NCI-H1048 (cell line): ENCODE measurements around the gene MYL12A.
"Not testable (repeated sequence)": the region's sequence is repeated elsewhere in the genome, so short reads cannot be mapped to it uniquely, and the experiment has no call there.

Experiments used
- DNase-seq: peaks from one replicate; lab custom pipeline; 2025; lab: John Stamatoyannopoulos, UW

Gene MYL12A

GRCh38 chr18:3255611-3256165 is 8.1 kb downstream of the MYL12A start:
- DNase-seq = no peak

GRCh38 chr18:3256693-3257626 is 9.4 kb downstream of the MYL12A start:
- no peak for DNase-seq

- DNase-seq = no peak
These were observed 10.1 kb downstream of the MYL12A start for GRCh38 chr18:3257627-3258120.

GRCh38 chr18:3260995-3261372 is 13.4 kb downstream of the MYL12A start:
- no peak for DNase-seq

DNA sequence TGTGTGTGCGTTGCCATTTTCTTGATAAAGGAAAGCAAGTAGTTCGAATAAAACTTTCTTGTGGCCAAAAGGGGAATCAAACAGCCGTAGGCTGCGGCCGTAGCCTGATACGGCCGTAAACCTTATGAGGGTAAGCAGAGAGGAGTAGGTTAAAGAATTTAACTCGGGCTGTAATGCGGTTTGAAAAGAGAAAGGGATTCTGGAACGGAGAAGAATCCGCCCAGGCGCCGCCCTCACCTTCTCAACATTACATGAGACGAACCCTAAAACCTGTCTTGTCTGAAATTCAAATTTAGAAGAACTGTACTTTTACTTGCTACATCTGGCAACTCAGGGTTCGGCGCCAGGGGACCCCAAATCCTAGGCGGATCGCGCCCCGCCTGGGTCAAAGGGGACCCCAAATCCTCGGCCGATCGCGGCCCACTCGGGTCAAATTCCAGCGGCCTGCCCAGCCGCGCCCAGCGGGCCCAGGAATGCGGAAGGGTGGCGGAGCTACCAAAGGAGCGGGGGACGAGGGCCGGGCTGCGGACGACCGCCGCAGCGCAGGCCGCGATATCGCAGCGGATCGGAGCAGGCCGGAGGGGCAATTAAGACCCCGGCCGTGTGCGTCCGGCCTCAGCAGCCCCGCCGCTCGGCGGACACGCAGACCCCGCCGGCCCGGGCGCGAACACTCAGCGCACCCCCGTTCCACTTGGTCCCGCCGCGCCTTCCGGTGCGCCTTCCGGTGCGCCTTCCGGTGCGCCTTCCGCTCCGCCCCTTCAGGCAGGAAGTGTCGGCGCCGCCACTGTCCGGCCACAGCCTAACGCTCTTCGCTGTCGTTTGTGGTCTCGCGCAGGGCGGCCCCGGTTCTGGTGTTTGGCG is 14.0 kb downstream of the MYL12A start, which contains the start of gene MYL12B:
MYL12B (plus strand) TSS at position 761 of the 861 bp plus-strand sequence. CDS start 10,766 bp downstream, outside the sequence.
- peak; percentile 49 for DNase-seq

DNA sequence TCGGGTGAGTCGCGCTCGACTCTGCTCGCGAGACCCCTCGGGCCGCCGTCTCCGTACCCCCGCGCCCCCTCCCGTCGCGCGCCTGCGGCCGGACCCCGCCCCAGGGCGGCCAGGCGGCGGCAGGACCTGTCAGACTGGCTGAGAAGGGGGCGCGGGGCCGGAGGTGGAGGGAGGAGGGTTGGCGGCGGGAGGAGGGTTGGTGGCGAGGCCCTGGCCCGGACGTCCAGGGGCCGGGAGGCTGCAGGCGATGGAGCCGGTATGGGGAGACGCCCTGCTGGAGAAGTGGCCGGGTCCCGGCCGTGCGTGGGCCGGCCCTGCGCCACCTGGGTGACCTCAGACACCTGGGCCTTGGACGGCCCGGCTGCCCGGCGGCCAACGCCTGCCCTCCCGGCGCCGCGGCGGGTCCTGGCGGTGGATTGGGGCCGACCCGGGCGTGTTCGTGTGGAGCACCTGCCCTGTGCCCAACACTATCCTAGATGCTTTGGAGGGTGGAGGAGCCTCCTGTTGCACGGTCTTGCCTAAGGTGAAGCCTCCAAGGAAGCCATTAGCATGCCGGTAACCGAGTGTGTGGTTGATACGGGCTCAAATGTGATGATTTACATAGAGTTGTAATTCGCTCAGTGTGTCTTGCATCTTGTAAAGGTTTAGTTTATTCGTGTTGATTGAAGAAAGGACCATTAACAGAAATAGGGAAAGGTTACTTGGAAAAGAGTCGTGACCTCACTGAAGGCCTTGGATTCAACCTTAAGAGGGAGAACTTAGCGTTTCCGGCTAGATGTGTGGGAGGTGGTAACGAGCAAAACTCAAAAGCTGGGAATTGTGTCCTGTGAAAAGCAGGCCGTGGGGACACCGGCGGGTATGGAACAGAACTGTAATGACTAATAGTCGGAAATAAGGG is 14.9 kb downstream of the MYL12A start:
- DNase-seq = no peak

- no peak for DNase-seq
These were observed 15.6 kb downstream of the MYL12A start for GRCh38 chr18:3263132-3263700.

DNA sequence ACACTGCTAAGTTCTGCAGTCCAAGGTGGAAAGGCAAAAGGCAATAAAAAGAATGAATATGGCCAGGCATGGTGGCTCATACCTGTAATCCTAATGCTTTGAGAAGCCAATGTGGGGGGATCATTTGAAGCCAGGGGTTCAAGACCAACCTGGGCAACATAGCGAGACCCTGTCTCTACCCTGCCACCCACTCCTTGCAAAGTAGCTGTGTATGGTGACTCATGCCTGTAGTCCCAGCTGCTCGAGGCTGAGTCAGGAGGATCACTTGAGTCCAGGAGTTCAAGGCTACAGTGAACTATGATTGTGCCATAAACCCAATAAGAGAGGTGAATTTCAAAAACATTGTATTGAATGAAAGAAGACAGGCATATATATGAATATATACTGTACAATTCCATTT is 16.8 kb downstream of the MYL12A start:
- no peak for DNase-seq

DNA sequence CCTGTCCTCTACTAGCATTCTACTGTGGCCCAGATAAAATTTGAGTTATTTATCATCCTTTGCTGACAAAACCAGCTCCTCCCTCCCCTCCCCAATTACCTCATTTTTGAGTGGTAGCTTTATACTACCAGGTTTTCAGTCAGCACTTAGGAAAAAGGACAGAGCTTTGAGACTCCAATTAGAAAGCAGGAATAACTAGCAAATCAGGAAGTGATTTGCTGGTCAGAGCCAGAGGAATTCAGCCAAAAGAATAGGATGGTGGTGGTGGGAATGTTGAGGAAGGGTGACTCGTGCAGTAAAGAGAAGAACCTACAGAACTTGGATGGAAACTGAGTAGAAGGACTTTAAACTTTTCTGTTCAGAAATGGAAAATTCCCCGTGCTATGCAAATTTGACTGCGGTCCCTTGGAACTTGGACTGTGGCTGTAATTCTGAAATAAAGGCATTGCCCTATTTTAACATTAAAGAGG is 18.0 kb downstream of the MYL12A start:
- DNase-seq = no peak

GRCh38 chr18:3266062-3266608 is 18.5 kb downstream of the MYL12A start:
- DNase-seq = no peak

DNA sequence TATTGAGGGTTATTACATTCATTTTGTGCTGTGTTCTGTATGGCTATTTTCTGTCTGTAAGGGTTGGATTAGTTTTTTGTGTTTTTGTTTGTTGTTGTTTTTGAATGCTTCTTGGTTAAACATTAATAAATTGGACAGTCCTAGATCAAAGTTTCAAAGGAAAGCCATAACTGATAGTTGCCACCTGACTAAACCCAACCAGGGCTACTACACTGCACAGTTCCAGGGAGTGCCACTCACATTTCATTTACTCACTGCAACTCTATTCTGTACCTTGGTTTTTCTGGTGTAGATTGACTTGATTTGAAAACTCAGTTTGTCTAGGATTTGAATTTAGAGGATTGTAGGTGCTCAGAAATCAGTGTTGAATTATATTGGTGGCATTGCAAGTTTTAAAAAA is 20.7 kb downstream of the MYL12A start:
- no peak for DNase-seq

DNA sequence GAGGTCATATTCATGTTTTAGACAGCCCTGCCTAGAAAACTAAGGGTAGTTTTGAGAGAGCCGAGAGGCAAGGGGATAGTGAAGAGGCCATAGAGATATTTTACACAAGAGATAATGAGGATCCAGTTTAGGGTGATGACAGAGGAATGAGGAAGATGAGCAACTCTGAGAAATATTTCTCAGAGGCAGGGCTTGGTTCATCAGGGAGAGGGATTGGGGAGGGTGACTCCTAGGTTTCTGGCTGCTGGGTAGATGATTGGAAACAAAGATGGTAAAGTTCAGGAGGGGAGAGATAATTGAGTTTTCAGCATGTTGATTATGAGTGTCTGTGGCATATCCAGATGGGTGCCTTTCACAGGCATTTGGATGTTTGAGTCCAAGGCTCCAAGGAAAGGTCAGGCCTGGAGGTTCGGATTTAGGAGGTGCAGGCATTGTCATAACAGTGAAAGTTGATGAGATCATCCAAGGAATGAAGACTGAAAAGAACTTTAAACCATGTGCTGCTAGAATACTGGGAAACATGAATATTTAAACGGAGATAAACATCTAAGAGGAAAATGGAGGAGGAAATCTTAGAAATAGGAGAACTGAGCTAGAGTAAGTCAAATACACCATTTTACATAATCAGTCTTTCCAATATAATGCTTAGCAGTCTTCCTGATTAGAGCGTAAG is 21.8 kb downstream of the MYL12A start:
- no peak for DNase-seq

- DNase-seq = no peak
These were observed 22.3 kb downstream of the MYL12A start for GRCh38 chr18:3269914-3270299.

- no peak for DNase-seq
These were observed 25.4 kb downstream of the MYL12A start for GRCh38 chr18:3273042-3273441.

- DNase-seq = not testable (repeated sequence)
These were observed 30.1 kb downstream of the MYL12A start for GRCh38 chr18:3277643-3278213.

DNA sequence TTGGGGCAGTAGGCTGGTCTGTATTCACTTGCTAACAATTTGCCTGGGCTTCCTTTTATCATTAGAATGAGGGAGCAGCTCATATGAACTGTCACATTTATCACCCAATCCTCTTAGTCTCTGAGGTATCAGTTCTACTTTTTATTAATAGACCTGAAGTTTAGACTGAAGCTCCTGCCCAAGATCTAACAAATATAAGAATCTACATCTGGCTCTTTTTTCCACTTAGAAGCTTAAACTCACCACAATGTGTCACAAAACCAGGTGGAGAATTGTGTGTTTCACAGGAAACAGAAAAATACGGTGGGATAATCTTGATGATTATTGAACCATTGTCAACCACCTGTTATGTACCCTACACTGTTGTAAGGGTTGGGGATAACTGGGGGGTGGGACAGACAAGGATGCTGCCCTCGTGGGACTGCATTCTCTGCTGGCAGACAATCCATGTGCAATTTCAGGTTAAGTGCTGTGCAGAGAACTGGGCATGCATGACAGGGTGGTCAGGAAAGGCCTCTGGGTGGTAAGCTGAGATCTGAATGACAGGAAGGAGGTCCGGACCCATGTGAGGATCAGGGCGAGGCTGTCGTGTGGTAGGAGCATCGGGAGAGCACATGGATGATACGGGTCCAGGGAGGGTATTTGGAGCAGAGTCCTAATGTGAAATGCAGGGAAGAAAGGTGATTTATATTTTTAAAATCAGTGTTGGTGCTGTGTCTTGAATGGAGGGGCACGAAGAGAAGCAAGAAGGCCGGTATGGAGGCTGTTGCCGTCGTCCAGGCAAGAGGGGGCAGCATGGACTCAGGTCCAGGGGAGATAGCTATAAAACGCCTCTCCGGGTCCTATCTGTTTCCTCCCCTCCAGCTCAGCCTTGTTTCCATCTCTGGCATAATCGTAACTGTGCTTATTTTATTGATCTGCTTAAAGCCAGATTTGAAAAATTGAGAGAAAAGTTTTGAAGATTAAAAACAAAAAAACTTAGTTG is 31.9 kb downstream of the MYL12A start:
- no peak for DNase-seq

DNA sequence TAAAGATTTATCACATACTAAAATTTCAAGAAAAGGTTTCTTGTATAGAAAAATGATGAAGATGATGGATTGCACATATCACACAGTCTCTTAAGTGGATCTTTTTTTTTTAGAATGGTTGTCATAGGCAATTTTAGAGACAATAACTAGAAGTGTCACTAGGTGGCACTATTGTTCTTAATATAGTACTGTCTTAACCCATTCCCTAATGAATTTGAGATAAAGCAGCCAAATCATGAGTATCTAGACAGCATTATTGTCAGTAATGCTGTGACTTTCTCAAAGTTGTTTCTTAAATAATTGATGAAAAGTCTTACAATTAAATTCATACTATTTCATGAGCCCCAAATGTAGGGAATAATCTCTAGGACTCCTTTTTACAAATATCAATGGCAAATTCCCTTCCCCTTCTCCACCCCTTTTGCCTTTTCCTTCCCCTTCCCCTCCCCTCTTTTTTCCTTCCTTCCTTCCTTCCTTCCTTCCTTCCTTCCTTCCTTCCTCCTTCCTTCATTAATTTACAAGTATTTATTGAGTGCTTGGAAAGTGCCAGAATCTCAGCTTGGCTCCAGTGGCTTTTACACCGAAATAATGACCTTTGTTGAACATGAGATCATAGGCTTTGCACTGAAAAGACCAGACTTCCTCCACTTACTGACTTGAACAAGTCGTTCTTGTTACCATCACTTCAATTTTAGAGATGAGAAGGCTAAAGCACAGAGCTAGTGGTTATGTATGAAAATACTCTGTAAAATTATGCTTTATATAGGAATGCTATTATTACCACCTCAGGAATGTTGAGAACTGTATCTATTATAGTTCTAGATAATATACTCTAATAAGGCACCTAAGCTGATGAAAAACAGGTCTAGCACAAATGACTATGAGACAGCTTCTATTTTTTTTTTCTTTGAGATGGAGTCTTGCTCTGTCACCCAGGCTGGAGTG is 34.1 kb downstream of the MYL12A start:
- DNase-seq = peak; percentile 33
